Upper lobe of left lung (tissue), 6 donors: ENCODE data around the gene CTDP1. TPM values are rescaled to one million over a fixed set of nuclear protein-coding genes. Genes with fewer than 3 reads are reported as not detected.

Experiments used
- ATAC-seq, 2 donors: fragments of 200-7000 bp; cut with Tn5 transposase; one replicate each; pipeline ENCODE4 v1.9.1; 2022; ENCODE audit warnings: mild to moderate bottlenecking in 2 of 2, moderate library complexity in 2 of 2; ENCODE audit not compliant: low FRiP score in 2 of 2
- DNase-seq, 2 donors: peaks; one replicate each; pipeline ENCODE4 v3.0.0-alpha.2; 2019 to 2020
- H3K27ac ChIP-seq, 4 donors: fragments of 200-600 bp; sonication (generic); one replicate each; pipeline ENCODE4 v1.5.1; 2016 to 2019
- H3K27me3 ChIP-seq, 4 donors: fragments of 200-600 bp; sonication (generic); one replicate each; pipeline ENCODE4 v1.5.1; 2017 to 2019
- H3K36me3 ChIP-seq, 4 donors: fragments of 200-600 bp; sonication (generic); one replicate each; pipeline ENCODE4 v1.5.1; 2016 to 2019
- H3K4me1 ChIP-seq, 4 donors: fragments of 200-600 bp; sonication (generic); one replicate each; pipeline ENCODE4 v1.5.1; 2018 to 2019
- H3K4me3 ChIP-seq, 4 donors: fragments of 200-600 bp; sonication (generic); one replicate each; pipeline ENCODE4 v1.5.1; 2017 to 2019; ENCODE audit warnings: mild to moderate bottlenecking in 2 of 4, moderate library complexity in 1 of 4
- H3K9me3 ChIP-seq, 4 donors: fragments of 200-600 bp; sonication (generic); one replicate each; pipeline ENCODE4 v1.5.1; 2018 to 2019
- CTCF ChIP-seq, 6 experiments: fragments of 450-650 bp in 4 of 6; fragments of 200-600 bp in 2 of 6; sonication (generic) in 2 of 6; IDR thresholded peaks; one replicate each; pipeline ENCODE4 v1.5.1; 2016 to 2019; ENCODE audit warnings: antibody characterized with exemption in 6 of 6
- EP300 ChIP-seq, 4 donors: sonication (generic); formaldehyde crosslinking; IDR thresholded peaks; one replicate each; pipeline ENCODE4 v1.5.1; 2017; ENCODE audit warnings: antibody characterized with exemption in 4 of 4, control low read depth in 2 of 4
- POLR2A ChIP-seq, 4 donors: fragments of 450-650 bp; IDR thresholded peaks; one replicate each; pipeline ENCODE4 v1.5.1; 2016 to 2017; ENCODE audit warnings: antibody characterized with exemption in 4 of 4, mild to moderate bottlenecking in 2 of 4
- POLR2AphosphoS5 ChIP-seq, 2 donors: sonication (generic); formaldehyde crosslinking; IDR thresholded peaks; one replicate each; pipeline ENCODE4 v1.5.1; 2017; ENCODE audit warnings: antibody characterized with exemption in 2 of 2
- WGBS, 2 donors: methylation state at CpG; one replicate each; pipeline ENCODE4 v1.1.5; 2017 to 2018; 5-methylcytosine and 5-hydroxymethylcytosine counted together
- total RNA-seq, 6 donors: library from RNA; depleted of rRNA in 4 of 6; stranded (reverse); fragments of >200 nt in 4 of 6; gene quantifications; one replicate each; pipeline versions ENCODE4 v1.1.0 to v1.2.1, GENCODE V29; 2016 to 2021
- donor health status: DM: no; HTN: no; CAD: no; lungs with moderate emphysema.
- donor health status: DM: no; HTN: yes; CAD: no; lungs with severe emphysema.

CTDP1 gene
- total RNA-seq, 6 donors from 2014 or later: 21.3 to 44.7 (median 29.7) TPM

- WGBS, 2 donors: 90 to 91% methylated on average over 28 to 31 of the region's 31 CpGs
- no peak overlapping the region for H3K4me3 ChIP-seq
- no peaks in the 10 kb centered on the region for H3K4me1 ChIP-seq
- ATAC-seq: no peak
- peaks cover 0 to 3% (median 0%) of the 10 kb centered on the region in 4 donors for H3K9me3 ChIP-seq
- H3K36me3 ChIP-seq: no peaks in the 10 kb centered on the region
- no peaks in the 10 kb centered on the region for H3K27me3 ChIP-seq
- DNase-seq: peak in 1 of 2 donors; percentile 17
- TF ChIP-seq POLR2AphosphoS5 (IDR thresholded peaks at IDR 0.05): no peak
- no peak for TF ChIP-seq POLR2A (IDR thresholded peaks at IDR 0.05)
- TF ChIP-seq EP300 (IDR thresholded peaks at IDR 0.05): no peak
- no peak for TF ChIP-seq CTCF (IDR thresholded peaks at IDR 0.05)
- no peak overlapping the region for H3K27ac ChIP-seq
Observed at GRCh38 chr18:79772865-79773696, 93.5 kb downstream of the CTDP1 start.

GRCh38 chr18:79774111-79774510 is 94.5 kb downstream of the CTDP1 start:
- Histone ChIP-seq H3K27ac (no peak overlapping the region), H3K9me3 (peaks cover 0 to 2% (median 0%) of the 10 kb centered on the region in 4 donors), H3K4me3 (no peak overlapping the region), H3K36me3 (no peaks in the 10 kb centered on the region), H3K4me1 (no peaks in the 10 kb centered on the region), H3K27me3 (no peaks in the 10 kb centered on the region)
- WGBS, 2 donors: 77 to 81% methylated on average over 15 to 17 of the region's 18 CpGs
- DNase-seq: peak in 1 of 2 donors; percentile 14
- no peak for ATAC-seq
- no peak for TF ChIP-seq CTCF (IDR thresholded peaks at IDR 0.05)
- no peak for TF ChIP-seq POLR2AphosphoS5 (IDR thresholded peaks at IDR 0.05)
- TF ChIP-seq POLR2A (IDR thresholded peaks at IDR 0.05): no peak
- TF ChIP-seq EP300 (IDR thresholded peaks at IDR 0.05): no peak

- DNase-seq (peak; percentile 18 to 72), ATAC-seq (no peak)
- H3K36me3 ChIP-seq: no peaks in the 10 kb centered on the region
- H3K4me3 ChIP-seq: no peak overlapping the region
- WGBS, 2 donors: 83 to 88% methylated on average over 32 to 33 of the region's 35 CpGs
- H3K27ac ChIP-seq: no peak overlapping the region
- no peaks in the 10 kb centered on the region for H3K27me3 ChIP-seq
- no peaks in the 10 kb centered on the region for H3K9me3 ChIP-seq
- no peaks in the 10 kb centered on the region for H3K4me1 ChIP-seq
- TF ChIP-seq EP300 (IDR thresholded peaks at IDR 0.05) (no peak), POLR2AphosphoS5 (IDR thresholded peaks at IDR 0.05) (no peak), CTCF (IDR thresholded peaks at IDR 0.05) (no peak), POLR2A (IDR thresholded peaks at IDR 0.05) (no peak)
Observed at GRCh38 chr18:79775441-79776221, 96.0 kb downstream of the CTDP1 start.

- H3K9me3 ChIP-seq: no peaks in the 10 kb centered on the region
Observed at GRCh38 chr18:79776674-79777073, 97.1 kb downstream of the CTDP1 start.

More at GRCh38 chr18:79776674-79777073, 97.1 kb downstream of the CTDP1 start:
- Histone ChIP-seq H3K4me1 (no peaks in the 10 kb centered on the region), H3K4me3 (no peak overlapping the region), H3K27me3 (no peaks in the 10 kb centered on the region), H3K27ac (no peak overlapping the region), H3K36me3 (no peaks in the 10 kb centered on the region)
- 70 to 72% methylated on average over 2 of the region's 2 CpGs for WGBS, 2 donors
- DNase-seq (peak in 1 of 2 donors; percentile 4), ATAC-seq (no peak)
- TF ChIP-seq CTCF (IDR thresholded peaks at IDR 0.05) (no peak), POLR2AphosphoS5 (IDR thresholded peaks at IDR 0.05) (no peak), POLR2A (IDR thresholded peaks at IDR 0.05) (no peak), EP300 (IDR thresholded peaks at IDR 0.05) (no peak)
